ENCODE results near the gene ZFR2. TPM values are rescaled to one million over a fixed set of nuclear protein-coding genes. Genes with fewer than 3 reads are reported as not detected.

ZFR2 gene
- total RNA-seq, 1 donor from 2014 or later, result not detected

- no peak for TF ChIP-seq CTCF (conservative IDR thresholded peaks at IDR 0.05; ENCODE audit: low read depth, low read length)
- no peak for DNase-seq (ENCODE audit: low read depth)
- H3K4me3 ChIP-seq (ENCODE audit: low read depth, low read length), result no peak overlapping the region
These were observed 64.9 kb downstream of the ZFR2 start for GRCh38 chr19:3803986-3804385.

GRCh38 chr19:3803114-3803888 is 65.5 kb downstream of the ZFR2 start:
- no peak overlapping the region for H3K4me3 ChIP-seq (ENCODE audit: low read depth, low read length)
- DNase-seq (ENCODE audit: low read depth), result no peak
- TF ChIP-seq CTCF (conservative IDR thresholded peaks at IDR 0.05; ENCODE audit: low read depth, low read length), result no peak

GRCh38 chr19:3801412-3802096 is 67.3 kb downstream of the ZFR2 start:
- peak; percentile 31 for TF ChIP-seq CTCF (conservative IDR thresholded peaks at IDR 0.05; ENCODE audit: low read depth, low read length)
- DNase-seq (ENCODE audit: low read depth), result no peak
- H3K4me3 ChIP-seq (ENCODE audit: low read depth, low read length), result no peak overlapping the region

GRCh38 chr19:3800996-3801395 is 67.8 kb downstream of the ZFR2 start:
- H3K4me3 ChIP-seq (ENCODE audit: low read depth, low read length), result no peak overlapping the region
- no peak for TF ChIP-seq CTCF (conservative IDR thresholded peaks at IDR 0.05; ENCODE audit: low read depth, low read length)
- no peak for DNase-seq (ENCODE audit: low read depth)

- no peak for TF ChIP-seq CTCF (conservative IDR thresholded peaks at IDR 0.05; ENCODE audit: low read depth, low read length)
- DNase-seq (ENCODE audit: low read depth), result no peak
- H3K4me3 ChIP-seq (ENCODE audit: low read depth, low read length), result no peak overlapping the region
These were observed 70.7 kb downstream of the ZFR2 start for GRCh38 chr19:3798137-3798536.

GRCh38 chr19:3796358-3796757 is 72.5 kb downstream of the ZFR2 start:
- no peak for TF ChIP-seq CTCF (conservative IDR thresholded peaks at IDR 0.05; ENCODE audit: low read depth, low read length)

More at GRCh38 chr19:3796358-3796757, 72.5 kb downstream of the ZFR2 start:
- H3K4me3 ChIP-seq (ENCODE audit: low read depth, low read length), result no peak overlapping the region
- no peak for DNase-seq (ENCODE audit: low read depth)
